HEK293T (cell line): ENCODE data around the gene ZNF330.

ENCODE experiments used
- BHLHE40 ChIP-seq: fragments of 450-650 bp; IDR thresholded peaks from 2 replicates; pipeline ENCODE4 v1.6.1; 2016; ENCODE audit warnings: mild to moderate bottlenecking, moderate library complexity, borderline replicate concordance
- CTBP1 ChIP-seq: fragments of 450-650 bp; IDR thresholded peaks from 2 replicates; pipeline ENCODE4 v1.6.1; 2016; ENCODE audit warnings: borderline replicate concordance
- ELF4 ChIP-seq: fragments of 450-650 bp; IDR thresholded peaks from 2 replicates; pipeline ENCODE4 v1.6.1; 2017; ENCODE audit warnings: antibody characterized with exemption
- FOXA1 ChIP-seq: fragments of 450-650 bp; IDR thresholded peaks from 2 replicates; pipeline ENCODE4 v1.6.1; 2016; ENCODE audit warnings: mild to moderate bottlenecking
- FOXM1 ChIP-seq: fragments of 450-650 bp; IDR thresholded peaks from 2 replicates; pipeline ENCODE4 v1.6.1; 2017; ENCODE audit warnings: mild to moderate bottlenecking, borderline replicate concordance
- SP1 ChIP-seq: fragments of 450-650 bp; IDR thresholded peaks from 2 replicates; pipeline ENCODE4 v1.6.1; 2017
- SUZ12 ChIP-seq: fragments of 450-650 bp; IDR thresholded peaks from 2 replicates; pipeline ENCODE4 v1.6.1; 2016; ENCODE audit warnings: mild to moderate bottlenecking
- ZNF384 ChIP-seq: fragments of 450-650 bp; IDR thresholded peaks from 2 replicates; pipeline ENCODE4 v1.6.1; 2016

- no peak for TF ChIP-seq FOXA1
- TF ChIP-seq BHLHE40 = no peak
- TF ChIP-seq ELF4 = no peak
- TF ChIP-seq SUZ12 = no peak
- no peak for TF ChIP-seq SP1
- TF ChIP-seq ZNF384 = no peak
- no peak for TF ChIP-seq FOXM1
- no peak for TF ChIP-seq CTBP1
These were observed 20.0 kb downstream of the ZNF330 start for GRCh38 chr4:141240671-141241070.
